Progenitor cell of endocrine pancreas (in vitro differentiated cells): Measurements from ENCODE around the gene BPIFB6. TPM values are rescaled to one million over a fixed set of nuclear protein-coding genes. Genes with fewer than 3 reads are reported as not detected.

Experiments used
- DNase-seq: peaks from one replicate; pipeline ENCODE4 v3.0.0; 2021; ENCODE audit warnings: low spot score; ENCODE audit not compliant: unreplicated experiment
- H3K27ac Mint-ChIP-seq: 2 replicates; pipeline ENCODE4 v1.8.0; 2021; ENCODE audit warnings: mild to moderate bottlenecking, moderate library complexity, mixed read lengths
- H3K27me3 Mint-ChIP-seq: 2 replicates; pipeline ENCODE4 v1.8.0; 2021; ENCODE audit warnings: mixed read lengths
- H3K36me3 Mint-ChIP-seq: 2 replicates; pipeline ENCODE4 v1.8.0; 2022; ENCODE audit warnings: mixed read lengths; ENCODE audit not compliant: insufficient read depth
- H3K4me1 Mint-ChIP-seq: 2 replicates; pipeline ENCODE4 v1.8.0; 2021; ENCODE audit warnings: low read depth, mixed read lengths
- H3K4me3 Mint-ChIP-seq: 2 replicates; pipeline ENCODE4 v1.8.0; 2021; ENCODE audit warnings: low read depth, mild to moderate bottlenecking, moderate library complexity, mixed read lengths
- H3K9me3 Mint-ChIP-seq: 2 replicates; pipeline ENCODE4 v1.8.0; 2021; ENCODE audit warnings: low read depth, mixed read lengths
- CTCF ChIP-seq: fragments of 200-600 bp; sonication (generic); IDR thresholded peaks from one replicate; pipeline ENCODE4 v1.5.0; 2021; ENCODE audit warnings: antibody characterized with exemption, mild to moderate bottlenecking; ENCODE audit not compliant: unreplicated experiment
- total RNA-seq: library from RNA; stranded (reverse); gene quantifications from 2 replicates; pipeline ENCODE4 v1.2.1, GENCODE V29; 2021

BPIFB6 gene
- total RNA-seq, 1 donor from 2014 or later = not detected

GRCh38 chr20:33032555-33032954 is 1.1 kb downstream of the BPIFB6 start:
- no peak for TF ChIP-seq CTCF
- Mint-ChIP-seq H3K27me3 (peaks cover 14% of the 10 kb centered on the region), H3K36me3 (no peaks in the 10 kb centered on the region), H3K9me3 (no peaks in the 10 kb centered on the region), H3K4me1 (no peaks in the 10 kb centered on the region), H3K4me3 (no peak overlapping the region), H3K27ac (peak overlapping the region; percentile 30)
- DNase-seq = no peak

- Mint-ChIP-seq H3K4me3 (no peak overlapping the region), H3K9me3 (no peaks in the 10 kb centered on the region), H3K27me3 (peaks cover 22% of the 10 kb centered on the region), H3K4me1 (no peaks in the 10 kb centered on the region), H3K27ac (no peak overlapping the region), H3K36me3 (no peaks in the 10 kb centered on the region)
- DNase-seq = no peak
- no peak for TF ChIP-seq CTCF
Measured at GRCh38 chr20:33033381-33033780, 1.9 kb downstream of the BPIFB6 start.

DNA sequence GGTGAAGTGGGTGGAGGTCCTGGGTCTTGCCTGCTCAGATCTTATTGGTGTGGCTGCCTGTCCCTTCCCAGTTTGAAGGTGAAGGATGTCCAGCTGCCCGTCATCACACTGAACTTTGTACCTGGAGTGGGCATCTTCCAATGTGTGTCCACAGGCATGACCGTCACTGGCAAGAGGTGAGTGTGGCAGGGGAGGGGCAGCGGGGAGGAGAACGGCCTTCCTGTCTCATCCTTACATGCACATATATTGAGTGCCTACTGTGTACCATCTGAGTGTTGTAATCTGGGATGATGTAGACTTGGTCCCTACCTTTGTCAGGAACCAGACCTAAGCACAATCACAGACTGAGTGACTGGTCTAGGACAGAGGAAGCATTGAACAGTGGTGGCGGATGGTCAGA is 2.7 kb downstream of the BPIFB6 start:
- H3K27ac Mint-ChIP-seq = no peak overlapping the region
- no peaks in the 10 kb centered on the region for H3K9me3 Mint-ChIP-seq
- H3K4me1 Mint-ChIP-seq = no peaks in the 10 kb centered on the region
- H3K4me3 Mint-ChIP-seq = no peak overlapping the region
- DNase-seq = no peak
- TF ChIP-seq CTCF = no peak
- H3K36me3 Mint-ChIP-seq = no peaks in the 10 kb centered on the region
- peaks cover 29% of the 10 kb centered on the region for H3K27me3 Mint-ChIP-seq

DNA sequence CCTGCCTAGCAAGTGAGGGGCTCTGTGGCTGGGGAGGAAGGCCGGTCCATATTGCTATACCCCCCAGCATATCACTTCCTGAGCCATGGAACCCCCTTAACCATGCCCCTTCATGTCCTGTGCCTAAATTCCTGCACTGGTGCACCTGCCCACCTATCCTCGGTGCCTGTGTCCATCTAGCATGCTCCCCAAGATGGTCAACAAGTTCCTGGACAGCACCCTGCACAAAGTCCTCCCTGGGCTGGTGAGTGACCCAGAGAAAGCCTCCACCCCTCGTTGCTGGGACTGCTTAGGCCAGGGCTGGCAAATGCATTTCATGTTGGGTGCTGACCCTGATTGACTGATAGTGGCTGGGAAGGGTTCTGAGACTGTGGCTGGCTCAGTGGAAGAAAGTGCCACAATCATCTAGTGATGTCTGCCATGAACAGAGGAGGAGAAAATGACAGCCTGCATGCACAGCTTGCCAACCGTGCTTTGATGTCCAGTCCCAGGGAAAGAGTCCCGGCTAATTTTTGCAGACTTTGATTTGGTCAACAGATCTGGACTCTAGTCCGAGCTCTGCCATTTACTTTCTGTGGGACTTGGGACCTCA is 3.5 kb downstream of the BPIFB6 start:
- Mint-ChIP-seq H3K27me3 (peaks cover 34% of the 10 kb centered on the region), H3K4me3 (no peak overlapping the region), H3K27ac (no peak overlapping the region), H3K4me1 (no peaks in the 10 kb centered on the region), H3K9me3 (no peaks in the 10 kb centered on the region), H3K36me3 (no peaks in the 10 kb centered on the region)
- no peak for TF ChIP-seq CTCF
- no peak for DNase-seq

GRCh38 chr20:33037456-33037855 is 6.0 kb downstream of the BPIFB6 start:
- Mint-ChIP-seq H3K27ac (no peak overlapping the region), H3K36me3 (no peaks in the 10 kb centered on the region), H3K4me1 (no peaks in the 10 kb centered on the region), H3K4me3 (no peak overlapping the region), H3K9me3 (no peaks in the 10 kb centered on the region), H3K27me3 (peaks cover 37% of the 10 kb centered on the region)
- DNase-seq = no peak
- no peak for TF ChIP-seq CTCF
